Thymus (tissue), 11 donors: ENCODE data around the gene CADPS2. TPM values are rescaled to one million over a fixed set of nuclear protein-coding genes. Genes with fewer than 3 reads are reported as not detected.
A peak's percentile ranks its signal among the peaks of the same experiment; 100 is the strongest.
"Not testable (repeated sequence)": the region's sequence is repeated elsewhere in the genome, so short reads cannot be mapped to it uniquely, and the experiment has no call there.

ENCODE experiments used
- DNase-seq, 9 donors: peaks; one replicate each; pipeline ENCODE4 v3.0.0-alpha.2; 2013; ENCODE audit warnings: low spot score in 9 of 9, low read depth in 6 of 9, missing footprints in 1 of 9
- H3K27ac ChIP-seq, 2 donors: one replicate each; pipeline ENCODE4 v1.5.1; 2013; ENCODE audit warnings: control low read depth in 1 of 2, low read depth in 1 of 2, low read length in 1 of 2, mild to moderate bottlenecking in 1 of 2, moderate library complexity in 1 of 2
- H3K27me3 ChIP-seq, 2 donors: one replicate each; pipeline ENCODE4 v1.5.1; 2013; ENCODE audit warnings: low read length in 1 of 2; ENCODE audit not compliant: control insufficient read depth in 2 of 2, insufficient read depth in 1 of 2
- H3K36me3 ChIP-seq, 2 donors: one replicate each; pipeline ENCODE4 v1.5.1; 2013; ENCODE audit warnings: low read length in 1 of 2, mild to moderate bottlenecking in 1 of 2, moderate library complexity in 1 of 2; ENCODE audit not compliant: control insufficient read depth in 2 of 2, insufficient read depth in 2 of 2
- H3K4me1 ChIP-seq, 2 donors: one replicate each; pipeline ENCODE4 v1.5.1; 2013; ENCODE audit warnings: low read length in 2 of 2; ENCODE audit not compliant: control insufficient read depth in 2 of 2, insufficient read depth in 2 of 2
- H3K4me3 ChIP-seq, 2 donors: one replicate each; pipeline ENCODE4 v1.5.1; 2013; ENCODE audit warnings: low read length in 2 of 2, control low read depth in 1 of 2, mild to moderate bottlenecking in 1 of 2
- H3K9me3 ChIP-seq, 2 donors: one replicate each; pipeline ENCODE4 v1.5.1; 2013; ENCODE audit warnings: low read length in 1 of 2, mild to moderate bottlenecking in 1 of 2; ENCODE audit not compliant: control insufficient read depth in 2 of 2, insufficient read depth in 1 of 2
- WGBS: extraction: QIAGEN DNeasy Blood & Tissue Kit; methylation state at CpG from one replicate; pipeline ENCODE4 v1.1.7; 2013; 5-methylcytosine and 5-hydroxymethylcytosine counted together
- polyA plus RNA-seq: library from polyadenylated mRNA; stranded (reverse); fragments of 200-250 nt; gene quantifications from one replicate; pipeline ENCODE4 v1.2.3, GENCODE V29; 2013
- total RNA-seq: library from RNA; stranded (reverse); fragments of 120-200 nt; gene quantifications from one replicate; pipeline ENCODE4 v1.2.4, GENCODE V29; 2013
- donor health status: healthy.

Gene CADPS2
- total and polyA plus RNA-seq, 2 donors: 7.4 to 9.5 TPM

DNA sequence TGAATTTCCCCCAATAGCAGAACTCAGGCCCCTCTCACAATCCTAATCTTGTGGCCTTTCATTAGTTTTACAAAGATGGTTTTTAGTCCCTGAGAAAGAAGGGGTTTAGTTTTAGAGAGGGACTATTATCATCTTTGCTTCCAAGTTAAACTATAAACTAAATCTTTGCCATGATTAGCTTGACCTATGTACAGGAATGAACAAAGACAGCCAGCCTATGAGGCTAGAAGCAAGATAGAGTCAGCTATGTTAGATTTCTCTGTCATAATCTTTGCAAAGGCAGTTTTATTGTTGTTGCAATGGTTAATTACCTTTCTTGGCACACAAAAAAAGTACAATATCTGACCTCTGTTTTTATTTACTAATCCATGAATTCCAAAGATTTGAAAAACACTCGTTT lies 206.4 kb downstream of the CADPS2 start:
- H3K4me1 ChIP-seq: no peaks in the 10 kb centered on the region
- WGBS: 91% methylated on average over 1 of the region's 1 CpG
- H3K27me3 ChIP-seq: no peaks in the 10 kb centered on the region
- H3K36me3 ChIP-seq: no peaks in the 10 kb centered on the region
- H3K27ac ChIP-seq: no peak overlapping the region
- no peak for DNase-seq
- no peak overlapping the region for H3K4me3 ChIP-seq
- no peaks in the 10 kb centered on the region for H3K9me3 ChIP-seq

DNA sequence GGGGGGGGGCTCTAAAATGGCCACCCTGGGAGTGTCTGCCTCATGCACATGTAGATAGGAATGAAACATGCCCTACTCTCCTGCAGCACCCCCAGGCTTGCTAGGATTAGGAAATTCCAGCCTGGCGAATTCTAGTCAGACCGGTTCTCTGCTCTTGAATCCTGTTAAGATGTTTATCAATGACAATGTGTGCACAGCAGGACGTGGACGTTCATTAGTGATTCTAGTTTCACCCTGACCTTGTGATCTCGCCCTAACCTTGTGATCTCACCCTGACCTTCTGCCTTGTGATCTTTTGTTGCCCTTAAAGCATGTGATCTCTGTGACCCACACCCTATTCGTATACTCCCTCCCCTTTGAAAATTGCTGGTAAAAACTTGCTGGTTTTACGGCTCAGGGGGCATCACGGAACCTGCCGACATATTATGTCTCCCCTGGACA lies 207.0 kb downstream of the CADPS2 start:
- not testable (repeated sequence) for H3K4me1 ChIP-seq, H3K27ac ChIP-seq, H3K9me3 ChIP-seq, H3K36me3 ChIP-seq, H3K27me3 ChIP-seq, H3K4me3 ChIP-seq, DNase-seq
- 65% methylated on average over 9 of the region's 9 CpGs for WGBS

DNA sequence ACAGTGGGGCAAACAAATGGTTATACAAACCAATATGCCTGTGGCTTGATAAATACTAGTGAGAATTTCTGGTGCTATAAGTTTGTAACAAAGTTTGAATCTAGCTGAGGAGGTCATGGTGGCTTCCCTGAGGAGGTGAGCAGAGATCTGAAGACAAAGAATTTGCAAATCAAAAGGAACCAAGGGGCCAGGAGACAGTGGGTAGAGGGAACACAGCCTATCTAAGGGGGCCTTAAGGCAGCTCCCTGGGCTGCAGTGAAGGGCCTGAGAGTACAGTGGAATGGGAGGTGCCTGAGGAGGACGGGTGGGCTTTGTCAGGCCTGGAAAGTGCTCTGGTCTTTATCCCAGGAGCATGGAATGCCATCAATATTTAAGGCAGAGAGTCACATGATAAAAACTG lies 209.1 kb downstream of the CADPS2 start:
- Histone ChIP-seq H3K9me3 (peaks cover 0 to 4% of the 10 kb centered on the region in 2 donors), H3K27me3 (no peaks in the 10 kb centered on the region), H3K4me1 (no peaks in the 10 kb centered on the region), H3K4me3 (no peak overlapping the region), H3K27ac (no peak overlapping the region), H3K36me3 (no peaks in the 10 kb centered on the region)
- 53% methylated on average over 1 of the region's 1 CpG for WGBS
- no peak for DNase-seq

DNA sequence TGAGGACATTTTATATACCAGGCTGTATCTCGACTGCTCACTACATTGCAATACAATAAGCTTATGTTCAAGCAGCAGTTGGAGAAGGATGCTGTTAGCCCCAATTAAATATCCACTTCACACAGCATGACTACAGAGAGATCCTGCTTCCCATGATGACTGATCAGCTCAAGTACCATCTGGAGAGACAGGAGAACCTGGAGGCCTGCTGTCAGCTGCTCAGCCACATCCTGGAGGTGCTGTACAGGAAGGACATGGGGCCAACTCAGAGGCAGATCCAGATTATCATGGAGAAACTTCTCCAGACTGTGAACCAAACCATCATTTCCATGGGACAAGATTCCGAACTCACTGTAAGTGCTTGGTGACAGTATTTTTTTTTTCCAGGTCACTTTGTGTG lies 209.8 kb downstream of the CADPS2 start:
- Histone ChIP-seq H3K27me3 (no peaks in the 10 kb centered on the region), H3K4me1 (no peaks in the 10 kb centered on the region), H3K27ac (no peak overlapping the region), H3K36me3 (no peaks in the 10 kb centered on the region), H3K4me3 (no peak overlapping the region), H3K9me3 (peaks cover 0 to 4% of the 10 kb centered on the region in 2 donors)
- WGBS: 89% methylated on average over 2 of the region's 2 CpGs
- no peak for DNase-seq

DNA sequence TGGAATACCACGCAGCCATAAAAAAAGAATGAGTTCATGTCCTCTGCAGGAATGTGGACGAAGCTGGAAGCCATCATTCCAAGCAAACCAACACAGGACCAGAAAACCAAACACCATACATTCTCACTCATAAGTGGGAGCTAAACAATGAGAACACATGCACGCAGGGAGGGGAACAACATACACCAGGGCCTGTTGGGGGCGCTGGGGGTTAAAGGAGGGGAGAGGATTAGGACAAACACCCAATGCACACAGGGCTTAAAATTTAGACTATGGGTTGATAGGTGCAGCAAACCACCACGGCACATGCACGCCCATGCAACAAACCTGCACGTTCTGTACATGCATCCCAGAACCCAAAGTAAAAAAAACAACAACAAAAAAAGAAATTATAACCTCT lies 210.6 kb downstream of the CADPS2 start:
- no peaks in the 10 kb centered on the region for H3K4me1 ChIP-seq
- DNase-seq: no peak
- H3K27me3 ChIP-seq: no peaks in the 10 kb centered on the region
- H3K36me3 ChIP-seq: no peaks in the 10 kb centered on the region
- WGBS: 93% methylated on average over 7 of the region's 7 CpGs
- no peak overlapping the region for H3K27ac ChIP-seq
- peaks cover 0 to 4% of the 10 kb centered on the region in 2 donors for H3K9me3 ChIP-seq
- no peak overlapping the region for H3K4me3 ChIP-seq

DNA sequence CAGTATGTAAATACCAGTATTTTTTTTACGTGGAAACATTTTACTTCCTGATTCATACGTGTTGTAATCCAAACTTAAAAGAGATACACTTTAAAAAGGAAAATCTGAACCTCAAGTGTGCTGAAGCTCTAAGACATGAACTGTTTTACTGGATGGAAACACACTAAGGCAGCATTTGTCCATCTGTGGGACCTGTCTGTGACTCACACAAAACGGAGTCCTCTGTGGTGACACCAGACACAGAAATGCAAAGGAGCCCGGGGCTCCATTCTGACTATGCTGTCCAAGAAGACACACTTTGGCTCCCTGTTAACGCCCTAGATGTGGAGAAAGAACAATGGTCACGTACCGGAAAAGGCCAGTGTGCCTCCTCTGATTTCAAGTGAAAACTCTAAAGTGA lies 211.2 kb downstream of the CADPS2 start:
- Histone ChIP-seq H3K4me3 (no peak overlapping the region), H3K9me3 (peaks cover 0 to 4% of the 10 kb centered on the region in 2 donors), H3K4me1 (no peaks in the 10 kb centered on the region), H3K27me3 (no peaks in the 10 kb centered on the region), H3K27ac (peak overlapping the region in 1 of 2 donors; percentile 33), H3K36me3 (no peaks in the 10 kb centered on the region)
- DNase-seq: no peak
- WGBS: 88% methylated on average over 7 of the region's 7 CpGs

DNA sequence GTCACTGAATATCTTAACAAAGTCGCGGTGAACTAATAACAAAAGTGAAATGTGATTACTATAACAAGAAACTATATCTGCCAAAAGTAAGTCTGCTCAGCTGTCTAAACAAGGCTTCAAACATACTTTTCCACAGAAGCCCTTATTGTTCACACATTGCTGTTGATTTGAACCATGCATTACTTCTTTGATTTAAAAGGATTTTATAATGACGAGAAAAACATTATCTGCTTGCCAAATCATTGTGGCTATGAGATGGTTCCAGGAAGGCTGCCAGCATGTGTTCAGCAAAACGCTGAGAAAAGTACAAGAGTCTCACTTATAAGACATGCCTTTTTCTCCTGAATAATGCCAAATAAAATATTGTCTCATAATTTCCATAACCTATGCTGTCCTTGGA lies 211.8 kb downstream of the CADPS2 start:
- no peak for DNase-seq
- H3K9me3 ChIP-seq: peaks cover 0 to 4% of the 10 kb centered on the region in 2 donors
- 89% methylated on average over 4 of the region's 4 CpGs for WGBS
- H3K27me3 ChIP-seq: no peaks in the 10 kb centered on the region
- no peaks in the 10 kb centered on the region for H3K36me3 ChIP-seq
- H3K27ac ChIP-seq: no peak overlapping the region
- no peaks in the 10 kb centered on the region for H3K4me1 ChIP-seq
- no peak overlapping the region for H3K4me3 ChIP-seq

DNA sequence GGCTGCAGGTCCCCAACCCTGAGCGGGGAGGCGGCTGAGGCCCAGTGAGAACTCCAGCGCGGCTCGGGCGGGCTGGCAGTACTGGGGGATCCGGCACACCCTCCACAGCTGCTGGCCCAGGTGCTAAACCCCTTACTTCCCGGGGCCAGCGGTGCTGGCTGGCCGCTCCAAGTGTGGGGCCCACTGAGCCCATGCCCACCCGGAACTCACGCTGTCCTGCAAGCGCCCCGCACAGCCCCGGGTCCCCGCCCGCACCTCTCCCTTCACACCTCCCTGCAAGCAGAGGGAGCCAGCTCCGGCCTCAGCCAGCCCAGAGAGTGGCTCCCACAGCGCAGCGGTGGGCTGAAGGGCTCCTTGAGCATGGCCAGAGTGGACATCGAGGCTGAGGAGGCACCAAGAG lies 212.3 kb downstream of the CADPS2 start:
- H3K4me1 ChIP-seq: no peaks in the 10 kb centered on the region
- DNase-seq: no peak
- peak overlapping the region in 1 of 2 donors; percentile 11 for H3K27ac ChIP-seq
- peaks cover 0 to 4% of the 10 kb centered on the region in 2 donors for H3K9me3 ChIP-seq
- WGBS: 96% methylated on average over 21 of the region's 21 CpGs
- H3K27me3 ChIP-seq: no peaks in the 10 kb centered on the region
- no peak overlapping the region for H3K4me3 ChIP-seq
- H3K36me3 ChIP-seq: no peaks in the 10 kb centered on the region

DNA sequence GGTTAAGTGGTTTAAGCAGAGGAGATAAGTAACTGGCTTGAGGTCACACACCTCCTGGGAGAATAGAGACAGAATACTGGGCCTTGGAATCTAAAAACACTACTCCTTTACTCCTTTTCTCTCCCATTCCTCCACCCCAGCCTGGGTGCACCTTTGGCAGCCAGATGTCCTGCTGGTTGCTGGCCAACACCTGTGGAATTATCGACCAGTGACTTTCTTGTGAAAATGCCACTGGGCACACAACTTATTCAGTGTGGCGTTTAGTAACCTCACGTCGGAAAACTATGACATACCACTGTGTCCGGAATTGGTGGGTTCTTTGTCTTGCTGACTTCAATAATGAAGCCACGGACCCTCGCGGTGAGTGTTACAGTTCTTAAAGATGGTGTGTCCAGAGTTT lies 213.7 kb downstream of the CADPS2 start:
- WGBS: 96% methylated on average over 8 of the region's 8 CpGs
- H3K4me1 ChIP-seq: no peaks in the 10 kb centered on the region
- H3K27ac ChIP-seq: no peak overlapping the region
- no peak for DNase-seq
- peaks cover 0 to 4% of the 10 kb centered on the region in 2 donors for H3K9me3 ChIP-seq
- H3K4me3 ChIP-seq: no peak overlapping the region
- H3K36me3 ChIP-seq: no peaks in the 10 kb centered on the region
- no peaks in the 10 kb centered on the region for H3K27me3 ChIP-seq

DNA sequence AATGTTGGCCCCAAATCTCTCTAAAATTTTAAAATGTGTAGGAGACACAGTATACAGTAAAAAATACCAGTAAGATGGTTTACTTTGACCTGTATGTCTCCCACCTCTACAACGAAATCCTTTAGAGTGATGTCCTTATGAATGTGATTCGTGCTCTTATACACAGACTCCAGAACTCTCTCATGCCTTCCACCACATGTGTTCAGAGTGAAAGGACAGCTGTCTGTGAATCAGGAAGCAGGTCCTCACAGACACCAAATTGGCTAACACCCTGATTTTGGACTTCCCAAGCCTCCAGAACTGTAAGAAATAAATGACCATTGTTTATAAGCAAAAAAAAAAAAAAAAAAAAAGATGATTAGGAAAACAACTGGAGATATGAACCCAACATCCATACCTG lies 222.5 kb downstream of the CADPS2 start:
- H3K4me3 ChIP-seq: no peak overlapping the region
- no peak overlapping the region for H3K27ac ChIP-seq
- H3K27me3 ChIP-seq: no peaks in the 10 kb centered on the region
- WGBS: 89% methylated on average over 2 of the region's 2 CpGs
- H3K4me1 ChIP-seq: no peaks in the 10 kb centered on the region
- no peaks in the 10 kb centered on the region for H3K9me3 ChIP-seq
- DNase-seq: no peak
- no peaks in the 10 kb centered on the region for H3K36me3 ChIP-seq
